BJ (cell line): ENCODE results near the gene THOC2. TPM values are rescaled to one million over a fixed set of nuclear protein-coding genes. Genes with fewer than 3 reads are reported as not detected.
"Not testable (repeated sequence)": the region's sequence is repeated elsewhere in the genome, so short reads cannot be mapped to it uniquely, and the experiment has no call there.

ENCODE experiments used
- CTCF ChIA-PET: fragments of 350-600 bp; formaldehyde crosslinking; extraction: SDS; loops from one replicate; lab custom pipeline; 2021; ENCODE audit warnings: antibody characterized with exemption, inconsistent platforms; lab: Yijun Ruan, JAX
- POLR2A ChIA-PET: fragments of 300-600 bp; sonication (Branson Sonifier 250); formaldehyde crosslinking; extraction: SDS; loops from one replicate; lab custom pipeline; 2021; ENCODE audit warnings: antibody characterized with exemption; lab: Charles Lee
- DNase-seq: peaks from one replicate; pipeline ENCODE4 v3.0.0-alpha.2; 2011; ENCODE audit warnings: low read depth
- H3K27me3 ChIP-seq: 2 replicates; pipeline ENCODE4 v1.6.0; 2011; ENCODE audit warnings: low read length; ENCODE audit not compliant: control insufficient read depth, insufficient read depth
- H3K36me3 ChIP-seq: 2 replicates; pipeline ENCODE4 v1.5.1; 2011; ENCODE audit warnings: low read length; ENCODE audit not compliant: control insufficient read depth, insufficient read depth
- H3K4me3 ChIP-seq: 2 replicates; pipeline ENCODE4 v1.5.1; 2011; ENCODE audit warnings: low read depth, mild to moderate bottlenecking, control low read depth, low read length
- CTCF ChIP-seq: IDR thresholded peaks from 2 replicates; pipeline ENCODE4 v1.5.1; 2011; ENCODE audit warnings: low read depth, mild to moderate bottlenecking, control low read depth, inconsistent platforms, low read length, moderate library complexity; ENCODE audit not compliant: insufficient read depth
- polyA plus RNA-seq: library from polyadenylated mRNA; depleted of rRNA; stranded (reverse); fragments of >200 nt; gene quantifications from 2 replicates; pipeline ENCODE4 v1.2.3, GENCODE V29; 2011

The THOC2 gene
- polyA plus RNA-seq, 1 experiment, result 23.8 TPM

- DNase-seq, result no peak
- ChIA-PET POLR2A (interaction anchor here (0.7 kb wide), 1 partner anchor 36 kb away, joined by 5 read pairs; no protein-coding TSS in a partner anchor), CTCF (no interaction called here)
- H3K4me3 ChIP-seq, result no peak overlapping the region
- no peaks in the 10 kb centered on the region for H3K27me3 ChIP-seq
- H3K36me3 ChIP-seq, result no peaks in the 10 kb centered on the region
- no peak for TF ChIP-seq CTCF
Measured at GRCh38 chrX:123771449-123772064, 38.7 kb upstream of the THOC2 start.

- Histone ChIP-seq H3K4me3 (peak overlapping the region; percentile 31), H3K27me3 (no peaks in the 10 kb centered on the region), H3K36me3 (no peaks in the 10 kb centered on the region)
- no peak for TF ChIP-seq CTCF
- peak; percentile 42 for DNase-seq
- CTCF ChIA-PET, result interaction anchor here (0.9 to 1.1 kb wide), 2 partner anchors 33 to 56 kb away, joined by 4 to 5 read pairs; partner anchors contain the start of gene THOC2
- POLR2A ChIA-PET, result no interaction called here
Measured at GRCh38 chrX:123764967-123765871, 32.4 kb upstream of the THOC2 start.

- H3K36me3 ChIP-seq, H3K4me3 ChIP-seq, H3K27me3 ChIP-seq, POLR2A ChIA-PET, DNase-seq: not testable (repeated sequence)
- CTCF ChIA-PET, result interaction anchor here (0.8 kb wide), 1 partner anchor 18 kb away, joined by 3 read pairs; no protein-coding TSS in a partner anchor
Measured at GRCh38 chrX:123759849-123760248, 27.0 kb upstream of the THOC2 start.

- CTCF ChIA-PET, result interaction anchor here (1.3 kb wide), 1 partner anchor 23 kb away, joined by 3 read pairs; no protein-coding TSS in a partner anchor
- H3K27me3 ChIP-seq, POLR2A ChIA-PET, H3K4me3 ChIP-seq, DNase-seq, H3K36me3 ChIP-seq: not testable (repeated sequence)
Measured at GRCh38 chrX:123757794-123758193, 24.9 kb upstream of the THOC2 start.

GRCh38 chrX:123756320-123756719, 23.5 kb upstream of the THOC2 start:
- Histone ChIP-seq H3K27me3 (no peaks in the 10 kb centered on the region), H3K4me3 (no peak overlapping the region), H3K36me3 (no peaks in the 10 kb centered on the region)
- CTCF ChIA-PET, result no interaction called here
- POLR2A ChIA-PET, result no interaction called here
- no peak for TF ChIP-seq CTCF
- peak; percentile 23 for DNase-seq

GRCh38 chrX:123755107-123755506, 22.3 kb upstream of the THOC2 start:
- DNase-seq, result no peak
- CTCF ChIA-PET, result no interaction called here
- H3K4me3 ChIP-seq, result no peak overlapping the region
- POLR2A ChIA-PET, result no interaction called here
- no peak for TF ChIP-seq CTCF
- H3K27me3 ChIP-seq, result no peaks in the 10 kb centered on the region
- H3K36me3 ChIP-seq, result no peaks in the 10 kb centered on the region
